K562 (cell line): ENCODE results near the gene WFDC2.

Source experiments
- CTCF ChIP-seq, 3 experiments: IDR thresholded peaks in 2 of 3; conservative IDR thresholded peaks in 1 of 3; 2 replicates each; pipeline ENCODE4 v1.5.1; 2011 to 2012; ENCODE audit warnings: low read length in 3 of 3, mild to moderate bottlenecking in 3 of 3, control low read depth in 2 of 3, improper control_type of control experiment in 1 of 3, inconsistent platforms in 1 of 3, low read depth in 1 of 3, mixed read lengths in 1 of 3, moderate library complexity in 1 of 3; ENCODE audit not compliant: insufficient read depth in 2 of 3
- ESRRA ChIP-seq: fragments of 450-650 bp; IDR thresholded peaks from 2 replicates; pipeline ENCODE4 v1.6.1; 2014; ENCODE audit warnings: low read depth, mild to moderate bottlenecking, moderate library complexity, borderline replicate concordance
- NR1H2 ChIP-seq: sonication (generic); formaldehyde crosslinking; IDR thresholded peaks from 2 replicates; pipeline ENCODE4 v1.4.0; 2020; ENCODE audit warnings: mild to moderate bottlenecking, missing genetic modification reagents
- RNF2 ChIP-seq: sonication (generic); IDR thresholded peaks from 2 replicates; pipeline ENCODE4 v1.6.1; 2016
- ZNF143 ChIP-seq: sonication (generic); formaldehyde crosslinking; IDR thresholded peaks from 2 replicates; pipeline ENCODE4 v1.9.0; 2022; ENCODE audit warnings: mild to moderate bottlenecking, missing genetic modification reagents
- ZNF146 ChIP-seq: IDR thresholded peaks from one replicate; pipeline ENCODE4 v1.6.1; 2018; ENCODE audit warnings: missing compliant biosample characterization; ENCODE audit not compliant: unreplicated experiment

- TF ChIP-seq CTCF (IDR thresholded peaks at IDR 0.05 in 2 of 3, conservative IDR thresholded peaks at IDR 0.05 in 1 of 3; ENCODE audit: insufficient read depth in 2 of 3, low read depth in 1 of 3, low read length in 3 of 3) = no peak
- no peak for TF ChIP-seq ESRRA
- no peak for TF ChIP-seq RNF2
- TF ChIP-seq NR1H2 = no peak
- TF ChIP-seq ZNF143 (CRISPR knock-in tag) = no peak
- TF ChIP-seq ZNF146 (CRISPR knock-in tag) = no peak
Observed at GRCh38 chr20:45518282-45518681, 48.7 kb downstream of the WFDC2 start.
